HCT116 (cell line): ENCODE results near the gene MED13L. TPM values are rescaled to one million over a fixed set of nuclear protein-coding genes. Genes with fewer than 3 reads are reported as not detected.

ENCODE experiments used
- ATAC-seq: fragments of 200-7000 bp; cut with Tn5 transposase; 2 replicates; pipeline ENCODE4 v1.9.1; 2020; ENCODE audit warnings: mild to moderate bottlenecking, moderate library complexity
- BruUV-seq: library from RNA; stranded (reverse); fragments of 400-500 nt; replicated peaks from 2 replicates; lab custom pipeline; 2021; lab: Mats Ljungman, UMichigan
- CTCF ChIA-PET: fragments of 300-600 bp; sonication (Branson Sonifier 250); formaldehyde crosslinking; loops from one replicate; lab custom pipeline; 2021; ENCODE audit warnings: antibody characterized with exemption; lab: Charles Lee
- POLR2A ChIA-PET: fragments of 300-600, 350-600 bp; sonication (Branson Sonifier 250); formaldehyde crosslinking; loops from one replicate; lab custom pipeline; 2021; ENCODE audit warnings: antibody characterized with exemption; lab: Charles Lee
- RAD21 ChIA-PET, 2 experiments: fragments of 300-600 bp; sonication (Branson Sonifier 250); formaldehyde crosslinking; loops; one replicate each; lab custom pipeline; 2023; ENCODE audit warnings: low total read pairs in 2 of 2; ENCODE audit not compliant: uncharacterized antibody in 2 of 2, unreplicated experiment in 2 of 2, low non-redundant PET in 1 of 2; lab: Charles Lee
- DNase-seq: peaks from one replicate; pipeline ENCODE4 v3.0.0-alpha.2; 2010; ENCODE audit warnings: low read depth, low spot score
- H2AFZ ChIP-seq: fragments of 200-600 bp; shearing (Covaris generic), sonication (generic); 2 replicates; pipeline ENCODE4 v1.6.1; 2017; ENCODE audit warnings: low read depth, mixed run types, mixed read lengths, antibody characterized with exemption, low read length; ENCODE audit not compliant: poor library complexity, severe bottlenecking
- H3K27ac ChIP-seq: 2 replicates; pipeline ENCODE4 v1.5.1; 2012; ENCODE audit warnings: low read depth, low read length
- H3K27me3 ChIP-seq: fragments of 200-600 bp; sonication (generic); 2 replicates; pipeline ENCODE4 v1.6.1; 2016; ENCODE audit warnings: mixed run types, low read length, mixed read lengths; ENCODE audit not compliant: insufficient read depth
- H3K36me3 ChIP-seq, 2 experiments: fragments of 200-500 bp in 1 of 2; fragments of 200-600 bp in 1 of 2; sonication (Bioruptor generic) in 1 of 2; sonication (generic) in 1 of 2; 2 replicates each; pipeline versions ENCODE4 v1.5.1 to v1.6.1; 2014 to 2016; ENCODE audit warnings: low read length in 2 of 2, inconsistent platforms in 1 of 2, mixed read lengths in 1 of 2, mixed run types in 1 of 2; ENCODE audit not compliant: insufficient read depth in 2 of 2, control insufficient read depth in 1 of 2
- H3K4me1 ChIP-seq, 2 experiments: fragments of 200-600 bp in 1 of 2; sonication (generic) in 1 of 2; 2 replicates each; pipeline versions ENCODE4 v1.5.1 to v1.6.1; 2012 to 2017; ENCODE audit warnings: low read length in 2 of 2, inconsistent platforms in 1 of 2, mild to moderate bottlenecking in 1 of 2, mixed read lengths in 1 of 2, mixed run types in 1 of 2, moderate library complexity in 1 of 2; ENCODE audit not compliant: insufficient read depth in 2 of 2, control insufficient read depth in 1 of 2
- H3K4me2 ChIP-seq: fragments of 200-600 bp; sonication (generic); 2 replicates; pipeline ENCODE4 v1.6.1; 2017; ENCODE audit warnings: mixed run types, low read length, mixed read lengths
- H3K4me3 ChIP-seq, 2 experiments: fragments of 200-600 bp in 1 of 2; sonication (generic) in 1 of 2; replicated peaks in 1 of 2; 2 replicates each; pipeline ENCODE4 v1.5.1; 2011 to 2016; ENCODE audit warnings: low read length in 2 of 2, control low read depth in 1 of 2, low read depth in 1 of 2, mild to moderate bottlenecking in 1 of 2, mixed read lengths in 1 of 2, mixed run types in 1 of 2
- H3K79me2 ChIP-seq: fragments of 200-600 bp; sonication (generic); 2 replicates; pipeline ENCODE4 v1.6.1; 2017; ENCODE audit warnings: mild to moderate bottlenecking, mixed run types, low read length, moderate library complexity, mixed read lengths; ENCODE audit not compliant: insufficient read depth
- H3K9ac ChIP-seq: fragments of 200-600 bp; sonication (generic); 2 replicates; pipeline ENCODE4 v1.6.1; 2016; ENCODE audit warnings: low read length, mixed read lengths
- H3K9me2 ChIP-seq: fragments of 200-600 bp; sonication (generic), shearing (Covaris generic); 2 replicates; pipeline ENCODE4 v1.6.1; 2017; ENCODE audit warnings: mixed run types, mild to moderate bottlenecking, moderate library complexity; ENCODE audit not compliant: insufficient read depth
- H3K9me3 ChIP-seq, 2 experiments: fragments of 200-500 bp in 1 of 2; fragments of 200-600 bp in 1 of 2; sonication (Bioruptor generic) in 1 of 2; sonication (generic) in 1 of 2; 2 replicates each; pipeline ENCODE4 v1.6.1; 2014 to 2017; ENCODE audit warnings: low read length in 2 of 2, mixed read lengths in 2 of 2, inconsistent platforms in 1 of 2, low read depth in 1 of 2, mild to moderate bottlenecking in 1 of 2, mixed run types in 1 of 2, moderate library complexity in 1 of 2; ENCODE audit not compliant: control insufficient read depth in 1 of 2, insufficient read depth in 1 of 2
- H4K20me1 ChIP-seq: fragments of 200-600 bp; sonication (generic), shearing (Covaris generic); 2 replicates; pipeline ENCODE4 v1.6.1; 2017; ENCODE audit warnings: mixed run types, mild to moderate bottlenecking, moderate library complexity; ENCODE audit not compliant: insufficient read depth
- CTCF ChIP-seq, 3 experiments: fragments of 200-600 bp in 1 of 3; sonication (generic) in 1 of 3; IDR thresholded peaks in 2 of 3; conservative IDR thresholded peaks in 1 of 3; 2 replicates each; pipeline ENCODE4 v1.5.1; 2012 to 2017; ENCODE audit warnings: low read depth in 2 of 3, low read length in 2 of 3, antibody characterized with exemption in 1 of 3, borderline replicate concordance in 1 of 3, control low read depth in 1 of 3, mild to moderate bottlenecking in 1 of 3, mixed read lengths in 1 of 3, mixed run types in 1 of 3, moderate library complexity in 1 of 3; ENCODE audit not compliant: insufficient read depth in 1 of 3
- ELF1 ChIP-seq: IDR thresholded peaks from 2 replicates; pipeline ENCODE4 v1.6.1; 2012; ENCODE audit warnings: low read depth, borderline replicate concordance
- EZH2 ChIP-seq: fragments of 200-600 bp; sonication (generic); IDR thresholded peaks from 2 replicates; pipeline ENCODE4 v1.6.1; 2017; ENCODE audit warnings: antibody characterized with exemption, mixed run types
- EZH2phosphoT487 ChIP-seq: fragments of 200-600 bp; IDR thresholded peaks from 2 replicates; pipeline ENCODE4 v1.6.1; 2018; ENCODE audit warnings: antibody characterized with exemption, borderline replicate concordance
- FOSL1 ChIP-seq: IDR thresholded peaks from 2 replicates; pipeline ENCODE4 v1.6.1; 2012; ENCODE audit warnings: low read depth
- MAX ChIP-seq: IDR thresholded peaks from 2 replicates; pipeline ENCODE4 v1.6.1; 2012
- RAD21 ChIP-seq: IDR thresholded peaks from 2 replicates; pipeline ENCODE4 v1.6.1; 2012; ENCODE audit warnings: low read depth, mild to moderate bottlenecking
- SIN3A ChIP-seq: IDR thresholded peaks from 2 replicates; pipeline ENCODE4 v1.6.1; 2012; ENCODE audit warnings: low read depth
- YY1 ChIP-seq: IDR thresholded peaks from 2 replicates; pipeline ENCODE4 v1.6.1; 2011; ENCODE audit warnings: low read length, low read depth, moderate library complexity, mild to moderate bottlenecking; ENCODE audit not compliant: insufficient replicate concordance; ENCODE audit errors: extremely low read depth
- ZNF274 ChIP-seq: fragments of 200-500 bp; sonication (Bioruptor generic); IDR thresholded peaks from 2 replicates; pipeline ENCODE4 v1.6.1; 2014; ENCODE audit warnings: mild to moderate bottlenecking, low read depth, low read length, inconsistent platforms
- intact Hi-C: fragments of 100-400 bp; cut with micrococcal nuclease; formaldehyde crosslinking; loops from 2 replicates; pipeline ENCODE4 v1.10.0; 2022
- total RNA-seq: library from RNA; stranded (reverse); gene quantifications from one replicate; pipeline ENCODE4 v1.2.1, GENCODE V29; 2021; ENCODE audit not compliant: unreplicated experiment
- TF ChIP-seq, protein P1 (sequence below): IDR thresholded peaks from 2 replicates; pipeline ENCODE4 v1.6.1; 2011; ENCODE audit warnings: mild to moderate bottlenecking, low read length, moderate library complexity; ENCODE audit not compliant: insufficient replicate concordance; ENCODE audit errors: extremely low read depth
- TF ChIP-seq, protein P2 (sequence below): IDR thresholded peaks from 2 replicates; pipeline ENCODE4 v1.6.1; 2012

MED13L gene
- total RNA-seq, 1 experiment from 2014 or later = 176 TPM

DNA sequence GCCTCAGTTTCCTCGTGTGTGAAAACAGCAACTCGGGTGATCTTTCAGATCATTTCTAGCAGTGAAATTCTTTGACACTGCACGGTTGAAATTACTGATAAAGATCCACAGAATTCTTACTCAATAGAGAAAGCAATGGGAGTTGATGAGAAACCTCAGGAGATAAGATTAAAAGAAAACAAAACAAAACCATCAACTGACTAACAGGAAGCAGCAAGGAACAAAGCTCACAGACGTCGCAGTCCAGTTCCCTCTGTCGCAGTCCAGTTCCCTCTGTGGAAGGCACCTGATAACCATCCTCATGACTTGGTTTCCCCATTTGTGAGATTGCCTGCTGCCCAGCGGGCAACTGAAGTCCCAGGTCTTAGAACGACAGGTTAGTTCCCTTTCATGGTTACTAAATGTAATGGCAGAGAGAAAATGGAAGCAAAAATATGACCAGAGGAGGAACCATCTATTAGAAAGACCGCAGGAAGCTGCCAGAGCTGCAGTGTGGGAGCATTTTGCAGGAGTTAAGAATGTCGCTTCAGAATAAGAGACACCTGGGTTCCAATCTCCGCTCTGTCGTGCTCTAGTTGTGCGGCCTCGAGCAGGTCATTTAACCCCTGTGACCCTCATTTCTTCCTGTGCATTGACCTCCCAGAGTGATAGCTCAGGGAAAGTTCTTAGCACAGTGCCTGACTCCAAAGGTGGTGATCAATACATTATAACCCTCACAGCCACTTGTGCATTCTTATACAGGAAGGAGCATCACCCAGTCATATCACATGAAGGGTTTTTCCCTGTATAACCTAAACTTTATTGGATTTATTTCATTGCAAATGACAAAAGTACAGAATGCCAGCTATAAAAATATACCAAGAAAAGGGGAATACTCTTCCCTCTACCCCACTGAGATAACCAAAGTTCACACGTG, 5.1 kb upstream of the MED13L start:
- H2AFZ ChIP-seq = no peak overlapping the region
- ChIA-PET RAD21 (interaction anchor here in 1 of 2 experiments (0.6 kb wide), 1 partner anchor 136 kb away, joined by 3 read pairs; no protein-coding TSS in a partner anchor), CTCF (no interaction called here), POLR2A (no interaction called here)
- H3K9me3 ChIP-seq = no peaks in the 10 kb centered on the region
- no peak overlapping the region for H3K27ac ChIP-seq
- no peaks in the 10 kb centered on the region for H3K36me3 ChIP-seq
- no peaks in the 10 kb centered on the region for H3K27me3 ChIP-seq
- no peak for ATAC-seq
- intact Hi-C loops = no loop called here
- TF ChIP-seq RAD21 = no peak
- TF ChIP-seq, protein P1, sequence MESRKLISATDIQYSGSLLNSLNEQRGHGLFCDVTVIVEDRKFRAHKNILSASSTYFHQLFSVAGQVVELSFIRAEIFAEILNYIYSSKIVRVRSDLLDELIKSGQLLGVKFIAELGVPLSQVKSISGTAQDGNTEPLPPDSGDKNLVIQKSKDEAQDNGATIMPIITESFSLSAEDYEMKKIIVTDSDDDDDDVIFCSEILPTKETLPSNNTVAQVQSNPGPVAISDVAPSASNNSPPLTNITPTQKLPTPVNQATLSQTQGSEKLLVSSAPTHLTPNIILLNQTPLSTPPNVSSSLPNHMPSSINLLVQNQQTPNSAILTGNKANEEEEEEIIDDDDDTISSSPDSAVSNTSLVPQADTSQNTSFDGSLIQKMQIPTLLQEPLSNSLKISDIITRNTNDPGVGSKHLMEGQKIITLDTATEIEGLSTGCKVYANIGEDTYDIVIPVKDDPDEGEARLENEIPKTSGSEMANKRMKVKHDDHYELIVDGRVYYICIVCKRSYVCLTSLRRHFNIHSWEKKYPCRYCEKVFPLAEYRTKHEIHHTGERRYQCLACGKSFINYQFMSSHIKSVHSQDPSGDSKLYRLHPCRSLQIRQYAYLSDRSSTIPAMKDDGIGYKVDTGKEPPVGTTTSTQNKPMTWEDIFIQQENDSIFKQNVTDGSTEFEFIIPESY = no peak
- no peak for TF ChIP-seq EZH2phosphoT487
- TF ChIP-seq ELF1 = no peak
- TF ChIP-seq EZH2 = no peak
- no peak for TF ChIP-seq YY1
- no peak for TF ChIP-seq MAX
- no peak for TF ChIP-seq FOSL1
- TF ChIP-seq CTCF (IDR thresholded peaks at IDR 0.05 in 2 of 3, conservative IDR thresholded peaks at IDR 0.05 in 1 of 3; ENCODE audit: borderline replicate concordance in 1 of 3, insufficient read depth in 1 of 3, low read depth in 2 of 3, low read length in 2 of 3) = no peak
- no peak for TF ChIP-seq ZNF274
- TF ChIP-seq SIN3A = no peak
- TF ChIP-seq, protein P2, sequence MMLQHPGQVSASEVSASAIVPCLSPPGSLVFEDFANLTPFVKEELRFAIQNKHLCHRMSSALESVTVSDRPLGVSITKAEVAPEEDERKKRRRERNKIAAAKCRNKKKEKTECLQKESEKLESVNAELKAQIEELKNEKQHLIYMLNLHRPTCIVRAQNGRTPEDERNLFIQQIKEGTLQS = no peak
- H3K9me2 ChIP-seq = no peaks in the 10 kb centered on the region
- H3K4me2 ChIP-seq = no peak overlapping the region
- peaks cover 0 to 11% of the 10 kb centered on the region in 2 experiments; a peak in 3 of 4 replicates for H3K4me1 ChIP-seq
- BruUV-seq = no TSS peak
- H3K4me3 ChIP-seq = no peak overlapping the region
- no peaks in the 10 kb centered on the region for H4K20me1 ChIP-seq
- H3K9ac ChIP-seq = no peak overlapping the region
- no peaks in the 10 kb centered on the region for H3K79me2 ChIP-seq
- no peak for DNase-seq
